DOHH2 (cell line): ENCODE data around the gene IRF4.

Experiments
- EZH2phosphoT487 ChIP-seq: fragments of 200-600 bp; sonication (generic); IDR thresholded peaks from 2 replicates; pipeline ENCODE4 v1.6.1; 2017; ENCODE audit warnings: borderline replicate concordance, mild to moderate bottlenecking, antibody characterized with exemption, low read length, moderate library complexity, mixed read lengths
- TF ChIP-seq, protein P1 (sequence below): fragments of 200-600 bp; sonication (generic); IDR thresholded peaks from one replicate; pipeline ENCODE4 v1.5.1; 2014; ENCODE audit warnings: antibody characterized with exemption, mild to moderate bottlenecking, low read depth, low read length; ENCODE audit not compliant: poor library complexity, severe bottlenecking

DNA sequence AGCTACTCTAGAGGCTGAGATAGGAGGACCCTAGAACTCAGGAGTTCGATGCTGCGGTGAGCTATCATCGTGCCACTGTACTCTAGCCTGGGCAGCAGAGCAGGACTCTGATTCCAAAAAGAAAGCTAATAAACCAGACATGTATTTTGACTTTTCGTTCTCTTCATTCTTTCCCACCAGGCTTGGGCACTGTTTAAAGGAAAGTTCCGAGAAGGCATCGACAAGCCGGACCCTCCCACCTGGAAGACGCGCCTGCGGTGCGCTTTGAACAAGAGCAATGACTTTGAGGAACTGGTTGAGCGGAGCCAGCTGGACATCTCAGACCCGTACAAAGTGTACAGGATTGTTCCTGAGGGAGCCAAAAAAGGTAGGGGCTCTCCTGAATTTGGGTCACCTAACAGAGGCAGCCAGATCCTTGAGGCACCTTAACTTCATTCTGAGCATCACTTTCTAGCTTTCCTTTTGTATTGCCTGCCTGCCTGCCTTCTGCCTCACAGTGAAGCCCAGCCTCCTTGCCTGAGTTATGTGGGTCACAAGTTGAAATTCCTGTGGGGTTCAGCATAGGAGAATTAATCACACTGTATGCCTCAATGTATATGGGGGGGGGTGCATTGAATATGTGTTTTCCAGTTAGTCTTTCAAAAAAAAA lies 3.2 kb downstream of the IRF4 start:
- TF ChIP-seq EZH2phosphoT487: no peak
- TF ChIP-seq, protein P1, sequence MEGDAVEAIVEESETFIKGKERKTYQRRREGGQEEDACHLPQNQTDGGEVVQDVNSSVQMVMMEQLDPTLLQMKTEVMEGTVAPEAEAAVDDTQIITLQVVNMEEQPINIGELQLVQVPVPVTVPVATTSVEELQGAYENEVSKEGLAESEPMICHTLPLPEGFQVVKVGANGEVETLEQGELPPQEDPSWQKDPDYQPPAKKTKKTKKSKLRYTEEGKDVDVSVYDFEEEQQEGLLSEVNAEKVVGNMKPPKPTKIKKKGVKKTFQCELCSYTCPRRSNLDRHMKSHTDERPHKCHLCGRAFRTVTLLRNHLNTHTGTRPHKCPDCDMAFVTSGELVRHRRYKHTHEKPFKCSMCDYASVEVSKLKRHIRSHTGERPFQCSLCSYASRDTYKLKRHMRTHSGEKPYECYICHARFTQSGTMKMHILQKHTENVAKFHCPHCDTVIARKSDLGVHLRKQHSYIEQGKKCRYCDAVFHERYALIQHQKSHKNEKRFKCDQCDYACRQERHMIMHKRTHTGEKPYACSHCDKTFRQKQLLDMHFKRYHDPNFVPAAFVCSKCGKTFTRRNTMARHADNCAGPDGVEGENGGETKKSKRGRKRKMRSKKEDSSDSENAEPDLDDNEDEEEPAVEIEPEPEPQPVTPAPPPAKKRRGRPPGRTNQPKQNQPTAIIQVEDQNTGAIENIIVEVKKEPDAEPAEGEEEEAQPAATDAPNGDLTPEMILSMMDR: no peak
